K562 (cell line): ENCODE data around the gene CD151. TPM values are rescaled to one million over a fixed set of nuclear protein-coding genes. Genes with fewer than 3 reads are reported as not detected.

Experiments used
- polyA plus RNA-seq, 8 experiments: library from polyadenylated mRNA; depleted of rRNA in 4 of 8; stranded (reverse) in 5 of 8; unstranded in 3 of 8; fragments of >200 nt; fragmentation: Nextera tagmentation in 2 of 8; fragmentation: Illumina TruSeq in 1 of 8; extraction: Ambion mirVana in 2 of 8; extraction: Trizol in 1 of 8; gene quantifications; 2 replicates each; pipeline versions ENCODE4 v1.2.1 to v1.2.3, GENCODE V29; 2011 to 2014; ENCODE audit warnings: inconsistent platforms in 1 of 8, missing spikeins in 1 of 8
- small RNA-seq: library from RNA; depleted of rRNA; stranded (forward); fragments of <200 nt; gene quantifications from one replicate; pipeline ENCODE3, GENCODE V24; 2014
- total RNA-seq, 7 experiments: library from RNA; depleted of rRNA in 6 of 7; stranded (reverse); fragments of >200 nt in 6 of 7; fragmentation: Illumina TruSeq in 2 of 7; extraction: Trizol in 2 of 7; gene quantifications; 2 replicates each; pipeline versions ENCODE4 v1.2.1 to v1.2.3, GENCODE V29; 2011 to 2021; ENCODE audit warnings: low replicate concordance in 1 of 7

The CD151 gene
- total and polyA plus RNA-seq, 9 of the 15 experiments (the other 6 are each of a cell fraction or from before 2014, with no cell fraction given): 2.3 to 187 (median 140) TPM

Small RNAs within 50 kb of the gene (small RNA-seq; reads per million reads assigned to genes)
- gene SNORA52: not detected

Other genes with a start within 250 kb of the CD151 start
Only the 7 nearest of the 21 such genes appear.
- 17.0 and 21.5 TPM in 2 replicates for gene SLC25A22, start 34.7 kb upstream of the CD151 start, total RNA-seq (2014; rRNA removed)
- gene SLC25A22, start 34.7 kb upstream of the CD151 start, total RNA-seq (2014; rRNA removed; fragmentation: Illumina TruSeq; extraction: Trizol): 2.5 and 3.0 TPM in 2 replicates
- 11.4 and 11.8 TPM in 2 replicates for gene SLC25A22, start 34.7 kb upstream of the CD151 start, total RNA-seq (2015; rRNA removed; fragmentation: Illumina TruSeq; extraction: Trizol)
- gene SLC25A22, start 34.7 kb upstream of the CD151 start, total RNA-seq (2021): 54.7 and 55.4 TPM in 2 replicates
- gene SLC25A22, start 34.7 kb upstream of the CD151 start, polyA plus RNA-seq (2011; rRNA removed): 9.3 and 32.2 TPM in 2 replicates
- 15.0 and 37.3 TPM in 2 replicates for gene SLC25A22, start 34.7 kb upstream of the CD151 start, polyA plus RNA-seq (2014; fragmentation: Illumina TruSeq; extraction: Trizol)
- gene SLC25A22, start 34.7 kb upstream of the CD151 start, polyA plus RNA-seq (2014; fragmentation: Nextera tagmentation; extraction: Ambion mirVana): under 1 TPM; 0.41 to 0.44 TPM
- gene SLC25A22, start 34.7 kb upstream of the CD151 start, polyA plus RNA-seq (2014; rRNA removed): 30.0 and 32.8 TPM in 2 replicates
- gene PIDD1, start 27.7 kb upstream of the CD151 start, total RNA-seq (2014; rRNA removed): 13.2 and 18.7 TPM in 2 replicates
- gene PIDD1, start 27.7 kb upstream of the CD151 start, total RNA-seq (2014; rRNA removed; fragmentation: Illumina TruSeq; extraction: Trizol): 0.95 and 1.0 TPM in 2 replicates
- 7.3 and 7.6 TPM in 2 replicates for gene PIDD1, start 27.7 kb upstream of the CD151 start, total RNA-seq (2015; rRNA removed; fragmentation: Illumina TruSeq; extraction: Trizol)
- gene PIDD1, start 27.7 kb upstream of the CD151 start, total RNA-seq (2021): 31.3 and 32.1 TPM in 2 replicates
- 8.5 and 20.7 TPM in 2 replicates for gene PIDD1, start 27.7 kb upstream of the CD151 start, polyA plus RNA-seq (2011; rRNA removed)
- 3.0 and 11.1 TPM in 2 replicates for gene PIDD1, start 27.7 kb upstream of the CD151 start, polyA plus RNA-seq (2014; fragmentation: Illumina TruSeq; extraction: Trizol)
- under 1 TPM; 0.32 to 0.36 TPM for gene PIDD1, start 27.7 kb upstream of the CD151 start, polyA plus RNA-seq (2014; fragmentation: Nextera tagmentation; extraction: Ambion mirVana)
- 47.5 and 52.7 TPM in 2 replicates for gene PIDD1, start 27.7 kb upstream of the CD151 start, polyA plus RNA-seq (2014; rRNA removed)
- 1,805 and 1,933 TPM in 2 replicates for gene RPLP2, start 23.0 kb upstream of the CD151 start, total RNA-seq (2014; rRNA removed)
- 1,134 and 1,237 TPM in 2 replicates for gene RPLP2, start 23.0 kb upstream of the CD151 start, total RNA-seq (2014; rRNA removed; fragmentation: Illumina TruSeq; extraction: Trizol)
- 1,326 and 1,329 TPM in 2 replicates for gene RPLP2, start 23.0 kb upstream of the CD151 start, total RNA-seq (2015; rRNA removed; fragmentation: Illumina TruSeq; extraction: Trizol)
- 3,807 and 3,932 TPM in 2 replicates for gene RPLP2, start 23.0 kb upstream of the CD151 start, total RNA-seq (2021)
- gene RPLP2, start 23.0 kb upstream of the CD151 start, polyA plus RNA-seq (2011; rRNA removed): 687 and 817 TPM in 2 replicates
- 528 and 867 TPM in 2 replicates for gene RPLP2, start 23.0 kb upstream of the CD151 start, polyA plus RNA-seq (2014; fragmentation: Illumina TruSeq; extraction: Trizol)
- 1,000 to 10,000 TPM; 1,853 to 1,893 TPM for gene RPLP2, start 23.0 kb upstream of the CD151 start, polyA plus RNA-seq (2014; fragmentation: Nextera tagmentation; extraction: Ambion mirVana)
- 1,548 and 1,633 TPM in 2 replicates for gene RPLP2, start 23.0 kb upstream of the CD151 start, polyA plus RNA-seq (2014; rRNA removed)
- gene PNPLA2, start 14.0 kb upstream of the CD151 start, total RNA-seq (2014; rRNA removed): 22.2 and 32.0 TPM in 2 replicates
- 3.6 and 5.0 TPM in 2 replicates for gene PNPLA2, start 14.0 kb upstream of the CD151 start, total RNA-seq (2014; rRNA removed; fragmentation: Illumina TruSeq; extraction: Trizol)
- gene PNPLA2, start 14.0 kb upstream of the CD151 start, total RNA-seq (2015; rRNA removed; fragmentation: Illumina TruSeq; extraction: Trizol): 8.4 and 9.0 TPM in 2 replicates
- gene PNPLA2, start 14.0 kb upstream of the CD151 start, total RNA-seq (2021): 87.1 and 87.5 TPM in 2 replicates
- 6.9 and 29.3 TPM in 2 replicates for gene PNPLA2, start 14.0 kb upstream of the CD151 start, polyA plus RNA-seq (2011; rRNA removed)
- gene PNPLA2, start 14.0 kb upstream of the CD151 start, polyA plus RNA-seq (2014; fragmentation: Illumina TruSeq; extraction: Trizol): 21.4 and 37.1 TPM in 2 replicates
- gene PNPLA2, start 14.0 kb upstream of the CD151 start, polyA plus RNA-seq (2014; fragmentation: Nextera tagmentation; extraction: Ambion mirVana): under 1 TPM; 0.39 TPM
- 36.4 and 49.4 TPM in 2 replicates for gene PNPLA2, start 14.0 kb upstream of the CD151 start, polyA plus RNA-seq (2014; rRNA removed)
- 19.7 and 21.9 TPM in 2 replicates for gene CRACR2B, start 5.0 kb upstream of the CD151 start, total RNA-seq (2014; rRNA removed)
- 0.86 and 2.3 TPM in 2 replicates for gene CRACR2B, start 5.0 kb upstream of the CD151 start, total RNA-seq (2014; rRNA removed; fragmentation: Illumina TruSeq; extraction: Trizol)
- gene CRACR2B, start 5.0 kb upstream of the CD151 start, total RNA-seq (2015; rRNA removed; fragmentation: Illumina TruSeq; extraction: Trizol): 5.8 and 6.0 TPM in 2 replicates
- gene CRACR2B, start 5.0 kb upstream of the CD151 start, total RNA-seq (2021): 29.0 and 35.7 TPM in 2 replicates
- gene CRACR2B, start 5.0 kb upstream of the CD151 start, polyA plus RNA-seq (2011; rRNA removed): 5.7 and 15.1 TPM in 2 replicates
- gene CRACR2B, start 5.0 kb upstream of the CD151 start, polyA plus RNA-seq (2014; fragmentation: Illumina TruSeq; extraction: Trizol): 7.2 and 13.1 TPM in 2 replicates
- gene CRACR2B, start 5.0 kb upstream of the CD151 start, polyA plus RNA-seq (2014; fragmentation: Nextera tagmentation; extraction: Ambion mirVana): under 1 TPM; 0.10 to 0.13 TPM
- gene CRACR2B, start 5.0 kb upstream of the CD151 start, polyA plus RNA-seq (2014; rRNA removed): 40.7 and 51.0 TPM in 2 replicates
- 688 and 1,043 TPM in 2 replicates for gene POLR2L, start 9.6 kb downstream of the CD151 start, total RNA-seq (2014; rRNA removed)
- 21.4 and 38.3 TPM in 2 replicates for gene POLR2L, start 9.6 kb downstream of the CD151 start, total RNA-seq (2014; rRNA removed; fragmentation: Illumina TruSeq; extraction: Trizol)
- 170 and 171 TPM in 2 replicates for gene POLR2L, start 9.6 kb downstream of the CD151 start, total RNA-seq (2015; rRNA removed; fragmentation: Illumina TruSeq; extraction: Trizol)
- gene POLR2L, start 9.6 kb downstream of the CD151 start, total RNA-seq (2021): 217 and 237 TPM in 2 replicates
- 40.7 and 91.6 TPM in 2 replicates for gene POLR2L, start 9.6 kb downstream of the CD151 start, polyA plus RNA-seq (2011; rRNA removed)
- gene POLR2L, start 9.6 kb downstream of the CD151 start, polyA plus RNA-seq (2014; fragmentation: Illumina TruSeq; extraction: Trizol): 48.1 and 191 TPM in 2 replicates
- gene POLR2L, start 9.6 kb downstream of the CD151 start, polyA plus RNA-seq (2014; fragmentation: Nextera tagmentation; extraction: Ambion mirVana): 100 to 1,000 TPM in 1 of 2 experiments, 10 to 100 TPM in 1; 97.7 to 108 TPM
- gene POLR2L, start 9.6 kb downstream of the CD151 start, polyA plus RNA-seq (2014; rRNA removed): 350 and 635 TPM in 2 replicates
- gene TSPAN4, start 9.9 kb downstream of the CD151 start, total RNA-seq (2014; rRNA removed): 23.1 and 40.5 TPM in 2 replicates
- gene TSPAN4, start 9.9 kb downstream of the CD151 start, total RNA-seq (2014; rRNA removed; fragmentation: Illumina TruSeq; extraction: Trizol): 2.3 and 3.8 TPM in 2 replicates
- gene TSPAN4, start 9.9 kb downstream of the CD151 start, total RNA-seq (2015; rRNA removed; fragmentation: Illumina TruSeq; extraction: Trizol): 15.7 and 16.7 TPM in 2 replicates
- gene TSPAN4, start 9.9 kb downstream of the CD151 start, total RNA-seq (2021): 27.6 and 28.3 TPM in 2 replicates
- gene TSPAN4, start 9.9 kb downstream of the CD151 start, polyA plus RNA-seq (2011; rRNA removed): 21.5 and 42.1 TPM in 2 replicates
- gene TSPAN4, start 9.9 kb downstream of the CD151 start, polyA plus RNA-seq (2014; fragmentation: Illumina TruSeq; extraction: Trizol): 5.6 and 19.8 TPM in 2 replicates
- gene TSPAN4, start 9.9 kb downstream of the CD151 start, polyA plus RNA-seq (2014; fragmentation: Nextera tagmentation; extraction: Ambion mirVana): 1 to 10 TPM in 1 of 2 experiments, under 1 TPM in 1; 0.07 to 2.4 TPM
- gene TSPAN4, start 9.9 kb downstream of the CD151 start, polyA plus RNA-seq (2014; rRNA removed): 31.0 and 33.0 TPM in 2 replicates